AG04450 (cell line): ENCODE data around the gene KCNAB3. TPM values are rescaled to one million over a fixed set of nuclear protein-coding genes. Genes with fewer than 3 reads are reported as not detected.
"Not testable (repeated sequence)": the region's sequence is repeated elsewhere in the genome, so short reads cannot be mapped to it uniquely, and the experiment has no call there.

Experiments
- CTCF ChIA-PET: fragments of 300-600, 350-600 bp; formaldehyde crosslinking; extraction: SDS; loops from one replicate; lab custom pipeline; 2022; ENCODE audit warnings: antibody characterized with exemption, inconsistent platforms; lab: Charles Lee
- POLR2A ChIA-PET: fragments of 350-600 bp; formaldehyde crosslinking; extraction: SDS; loops from one replicate; lab custom pipeline; 2021; ENCODE audit warnings: antibody characterized with exemption, inconsistent platforms; lab: Yijun Ruan, JAX
- DNase-seq: peaks from one replicate; pipeline ENCODE4 v3.0.0-alpha.2; 2011; ENCODE audit warnings: low read depth, low spot score
- H3K27ac ChIP-seq: one replicate; pipeline ENCODE4 v1.5.1; 2012; ENCODE audit warnings: low read depth, low read length, control low read depth
- H3K27me3 ChIP-seq: one replicate; pipeline ENCODE4 v1.6.0; 2012; ENCODE audit warnings: low read length; ENCODE audit not compliant: control insufficient read depth, insufficient read depth
- H3K4me3 ChIP-seq: 2 replicates; pipeline ENCODE4 v1.5.1; 2011; ENCODE audit warnings: mild to moderate bottlenecking, low read depth, low read length, control low read depth
- H3K9me3 ChIP-seq: 2 replicates; pipeline ENCODE4 v1.5.1; 2012; ENCODE audit warnings: low read length; ENCODE audit not compliant: control insufficient read depth, insufficient read depth
- polyA plus RNA-seq: library from polyadenylated mRNA; depleted of rRNA; stranded (reverse); fragments of >200 nt; gene quantifications from 2 replicates; pipeline ENCODE4 v1.2.3, GENCODE V29; 2011
- TF ChIP-seq, protein P1 (sequence below): IDR thresholded peaks from 2 replicates; pipeline ENCODE4 v1.5.1; 2011; ENCODE audit warnings: low read depth, low read length, control low read depth, inconsistent platforms

KCNAB3 gene
- polyA plus RNA-seq, 1 experiment: 2.2 TPM

DNA sequence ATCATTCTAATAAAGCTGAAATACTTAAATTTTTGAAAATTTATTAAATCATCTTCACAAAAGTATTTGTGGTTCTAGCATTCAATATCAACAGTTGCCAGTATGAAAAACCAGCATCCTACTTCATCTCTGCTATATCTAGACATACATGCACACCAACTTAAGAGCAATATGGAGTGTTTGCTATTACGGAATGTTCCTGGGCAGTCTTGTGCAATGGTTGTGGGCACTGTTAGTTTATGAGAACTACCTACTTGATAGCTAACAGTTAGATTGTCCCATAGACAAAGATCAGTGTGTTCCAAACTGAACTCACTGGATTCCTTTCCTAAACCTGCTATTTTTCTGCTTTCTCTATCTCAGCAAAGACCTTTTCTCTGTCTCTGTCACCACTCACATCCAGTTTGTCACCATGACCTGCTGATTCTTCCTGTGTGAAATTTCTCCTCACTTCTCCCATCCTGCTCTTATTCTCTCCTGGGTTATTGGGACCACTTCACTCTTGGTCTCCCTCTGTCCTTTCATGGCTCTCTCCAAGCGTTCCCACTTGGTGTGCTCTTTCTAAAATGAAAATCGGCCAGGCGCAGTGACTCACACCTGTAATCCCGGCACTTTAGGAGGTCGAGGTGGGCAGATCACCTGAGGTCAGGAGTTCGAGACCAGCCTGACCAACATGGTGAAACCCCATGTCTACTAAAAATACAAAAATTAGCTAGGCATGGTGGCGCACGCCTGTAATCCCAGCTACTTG is 30.0 kb upstream of the KCNAB3 start:
- no peak overlapping the region for H3K27ac ChIP-seq
- H3K9me3 ChIP-seq: no peaks in the 10 kb centered on the region
- H3K4me3 ChIP-seq: no peak overlapping the region
- peaks cover 19% of the 10 kb centered on the region for H3K27me3 ChIP-seq
- TF ChIP-seq, protein P1, sequence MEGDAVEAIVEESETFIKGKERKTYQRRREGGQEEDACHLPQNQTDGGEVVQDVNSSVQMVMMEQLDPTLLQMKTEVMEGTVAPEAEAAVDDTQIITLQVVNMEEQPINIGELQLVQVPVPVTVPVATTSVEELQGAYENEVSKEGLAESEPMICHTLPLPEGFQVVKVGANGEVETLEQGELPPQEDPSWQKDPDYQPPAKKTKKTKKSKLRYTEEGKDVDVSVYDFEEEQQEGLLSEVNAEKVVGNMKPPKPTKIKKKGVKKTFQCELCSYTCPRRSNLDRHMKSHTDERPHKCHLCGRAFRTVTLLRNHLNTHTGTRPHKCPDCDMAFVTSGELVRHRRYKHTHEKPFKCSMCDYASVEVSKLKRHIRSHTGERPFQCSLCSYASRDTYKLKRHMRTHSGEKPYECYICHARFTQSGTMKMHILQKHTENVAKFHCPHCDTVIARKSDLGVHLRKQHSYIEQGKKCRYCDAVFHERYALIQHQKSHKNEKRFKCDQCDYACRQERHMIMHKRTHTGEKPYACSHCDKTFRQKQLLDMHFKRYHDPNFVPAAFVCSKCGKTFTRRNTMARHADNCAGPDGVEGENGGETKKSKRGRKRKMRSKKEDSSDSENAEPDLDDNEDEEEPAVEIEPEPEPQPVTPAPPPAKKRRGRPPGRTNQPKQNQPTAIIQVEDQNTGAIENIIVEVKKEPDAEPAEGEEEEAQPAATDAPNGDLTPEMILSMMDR: no peak
- ChIA-PET CTCF (interaction anchor here (1.2 kb wide), 1 partner anchor 30 kb away, joined by 4 read pairs; no protein-coding TSS in a partner anchor), POLR2A (no interaction called here)
- no peak for DNase-seq

DNA sequence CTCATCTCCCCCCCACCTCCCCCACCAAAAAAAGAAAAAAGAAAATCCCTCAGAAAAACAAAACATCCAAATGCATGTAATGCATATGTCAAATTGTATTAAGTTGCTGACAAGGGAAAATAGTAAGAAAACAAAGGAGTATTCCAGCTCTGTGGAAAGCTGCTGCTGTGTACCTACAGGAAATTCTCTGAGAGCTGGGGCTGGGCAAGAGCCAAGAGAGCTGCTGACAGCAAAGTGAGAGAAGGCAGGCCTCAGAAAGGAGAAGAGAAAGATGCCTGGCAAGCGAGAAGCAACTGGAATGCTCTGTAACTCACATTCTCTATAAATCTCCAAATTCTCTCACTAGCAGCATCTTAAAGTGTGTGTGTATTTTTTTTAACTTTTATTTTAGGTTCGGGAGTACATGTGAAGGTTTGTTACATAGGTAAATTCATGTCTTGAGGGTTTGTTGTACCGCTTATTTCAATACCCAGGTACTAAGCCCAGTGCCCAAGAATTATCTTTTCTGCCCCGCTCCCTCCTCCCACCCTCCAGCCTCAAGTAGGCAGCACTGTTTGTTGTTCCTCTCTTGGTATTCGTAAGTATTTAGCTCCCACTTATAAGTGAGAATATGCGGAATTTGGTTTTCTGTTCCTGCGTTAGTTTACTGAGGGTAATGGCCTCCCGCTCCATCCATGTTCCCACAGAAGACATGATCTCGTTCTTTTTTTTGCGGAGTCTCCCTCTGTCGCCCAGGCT is 26.7 kb upstream of the KCNAB3 start:
- peaks cover 14% of the 10 kb centered on the region for H3K27me3 ChIP-seq
- no peaks in the 10 kb centered on the region for H3K9me3 ChIP-seq
- H3K4me3 ChIP-seq: no peak overlapping the region
- no peak overlapping the region for H3K27ac ChIP-seq
- CTCF ChIA-PET: interaction anchor here (0.6 to 1.1 kb wide), 5 partner anchors 13 to 205 kb away, joined by 3 to 8 read pairs (median 4); no protein-coding TSS in a partner anchor
- TF ChIP-seq, protein P1: no peak
- POLR2A ChIA-PET: no interaction called here
- DNase-seq: no peak

DNA sequence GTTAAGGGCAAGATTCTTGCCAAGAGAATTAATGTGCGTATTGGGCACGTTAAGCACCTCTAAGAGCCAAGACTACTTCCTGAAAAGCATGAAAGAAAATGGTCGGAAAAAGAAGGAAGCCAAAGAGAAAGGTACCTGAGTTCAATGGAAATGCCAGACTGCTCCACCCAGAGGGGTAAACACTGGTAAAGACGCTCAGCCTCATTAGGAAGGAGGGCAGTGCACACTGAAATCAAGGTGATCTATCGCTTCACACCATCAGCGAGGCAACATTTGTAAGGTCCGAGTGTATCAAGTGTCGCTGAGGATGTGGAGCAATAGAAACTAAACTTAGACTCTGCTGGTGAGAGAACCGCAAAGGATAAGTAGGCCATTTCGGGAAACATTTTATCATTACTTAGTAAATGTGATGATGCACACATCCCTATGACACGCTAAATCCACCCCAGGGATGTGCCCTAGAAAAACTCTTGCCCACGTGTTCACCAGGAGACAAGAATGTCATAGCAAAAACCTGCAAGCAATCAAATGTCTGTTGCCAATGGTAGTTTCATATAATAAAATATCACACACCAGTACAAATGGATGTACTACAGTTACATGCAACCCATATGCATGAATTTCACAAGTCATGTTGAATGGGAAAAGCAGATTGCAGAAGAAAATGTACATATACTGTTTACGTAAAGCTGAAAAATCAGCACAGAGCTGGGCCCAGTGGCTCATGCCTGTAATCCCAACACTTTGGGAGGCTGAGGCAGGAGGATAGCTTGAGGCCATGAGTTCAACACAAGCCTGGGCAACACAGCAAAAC is 26.0 kb upstream of the KCNAB3 start:
- ChIA-PET POLR2A (no interaction called here), CTCF (interaction anchor here (0.6 to 1.1 kb wide), 3 partner anchors 13 to 204 kb away, joined by 3 to 8 read pairs (median 4); no protein-coding TSS in a partner anchor)
- H3K9me3 ChIP-seq: no peaks in the 10 kb centered on the region
- TF ChIP-seq, protein P1: no peak
- no peak overlapping the region for H3K4me3 ChIP-seq
- no peak for DNase-seq
- no peak overlapping the region for H3K27ac ChIP-seq
- H3K27me3 ChIP-seq: peaks cover 8% of the 10 kb centered on the region

DNA sequence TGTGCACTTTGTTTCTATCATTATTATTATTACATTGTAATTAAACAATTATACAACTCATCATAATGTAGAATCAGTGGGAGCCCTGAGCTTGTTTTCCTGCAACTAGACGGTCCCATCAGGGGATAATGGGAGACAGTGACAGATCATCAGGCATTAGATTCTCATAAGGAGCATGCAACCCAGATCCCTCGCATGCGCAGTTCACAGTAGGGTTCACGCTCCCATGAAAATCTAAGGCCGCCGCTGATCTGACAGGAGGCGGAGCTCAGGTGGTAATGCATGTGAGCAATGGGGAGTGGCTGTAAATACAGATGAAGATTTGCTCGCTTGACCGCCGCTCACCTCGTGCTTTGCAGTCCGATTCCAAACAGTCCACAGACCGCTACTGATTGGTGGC is 23.6 kb upstream of the KCNAB3 start:
- POLR2A ChIA-PET: not testable (repeated sequence)
- CTCF ChIA-PET: interaction anchor here (1.3 to 1.7 kb wide), 2 partner anchors 36 to 37 kb away, joined by 4 to 5 read pairs; no protein-coding TSS in a partner anchor

DNA sequence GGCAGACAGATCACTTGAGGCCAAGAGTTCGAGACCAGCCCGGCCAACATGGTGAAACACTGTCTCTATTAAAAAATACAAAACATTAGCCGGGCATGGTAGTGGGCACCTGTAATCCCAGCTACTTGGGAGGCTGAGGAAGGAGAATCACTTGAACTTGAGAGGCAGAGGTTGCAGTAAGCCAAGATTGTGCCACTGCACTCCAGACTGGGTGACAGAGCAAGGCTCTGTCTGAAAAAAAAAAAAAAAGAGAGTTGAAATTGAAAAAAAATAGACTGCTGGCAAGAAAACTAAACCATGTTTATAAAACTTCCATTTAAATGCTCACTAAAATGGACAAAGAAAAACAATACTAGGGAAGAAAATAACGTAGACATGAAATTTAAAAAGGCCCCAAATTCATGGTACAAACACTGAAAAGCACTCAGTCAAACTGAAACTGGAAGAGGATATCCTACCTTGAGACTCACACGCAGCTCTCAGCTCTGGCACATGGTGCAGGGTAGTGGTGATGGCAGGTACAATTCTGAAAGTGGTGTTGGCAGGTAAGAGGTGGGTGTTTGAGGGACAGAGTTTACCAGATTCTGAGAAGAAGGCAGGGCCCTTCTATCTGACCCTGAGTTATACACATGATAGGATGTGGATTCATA is 21.6 kb upstream of the KCNAB3 start:
- ChIA-PET POLR2A (no interaction called here), CTCF (no interaction called here)
- Histone ChIP-seq H3K9me3 (no peaks in the 10 kb centered on the region), H3K27me3 (no peaks in the 10 kb centered on the region), H3K4me3 (no peak overlapping the region), H3K27ac (no peak overlapping the region)
- TF ChIP-seq, protein P1: no peak
- DNase-seq: no peak

More for the DNA sequence above, 23.6 kb upstream of the KCNAB3 start:
- H3K27me3 ChIP-seq, H3K27ac ChIP-seq, H3K4me3 ChIP-seq, H3K9me3 ChIP-seq, DNase-seq: not testable (repeated sequence)
